DND-41 (cell line): ENCODE results near the gene ADAMTS9.

Experiments
- EZH2 ChIP-seq: IDR thresholded peaks from 3 replicates; pipeline ENCODE4 v1.6.1; 2012; ENCODE audit warnings: borderline replicate concordance, low read depth, mild to moderate bottlenecking, moderate library complexity, low read length, inconsistent platforms; ENCODE audit not compliant: severe bottlenecking
- TF ChIP-seq, protein P1 (sequence below): IDR thresholded peaks from 2 replicates; pipeline ENCODE4 v1.5.1; 2012; ENCODE audit warnings: borderline replicate concordance, low read length, moderate library complexity, mild to moderate bottlenecking; ENCODE audit not compliant: poor library complexity, severe bottlenecking; ENCODE audit errors: extremely low read depth

DNA sequence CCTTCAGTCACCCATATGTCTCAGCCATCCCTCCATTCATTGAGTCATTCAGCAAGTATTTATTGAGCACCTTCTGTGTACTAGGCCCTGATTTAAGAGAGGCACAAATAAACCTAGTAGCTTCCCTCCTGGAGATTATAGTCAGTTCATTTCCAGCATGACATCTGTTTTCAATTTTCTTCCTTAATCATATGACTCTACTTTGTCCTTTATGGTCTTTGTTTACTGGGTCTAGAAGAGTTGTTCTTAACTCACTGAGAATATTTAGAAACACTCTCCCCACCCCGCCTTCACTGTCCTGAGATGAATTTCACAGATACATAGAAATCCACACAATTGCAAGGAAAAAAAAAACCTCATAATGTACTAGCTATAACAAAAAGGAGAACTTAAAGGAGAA is 44.8 kb upstream of the ADAMTS9 start:
- no peak for TF ChIP-seq EZH2
- TF ChIP-seq, protein P1, sequence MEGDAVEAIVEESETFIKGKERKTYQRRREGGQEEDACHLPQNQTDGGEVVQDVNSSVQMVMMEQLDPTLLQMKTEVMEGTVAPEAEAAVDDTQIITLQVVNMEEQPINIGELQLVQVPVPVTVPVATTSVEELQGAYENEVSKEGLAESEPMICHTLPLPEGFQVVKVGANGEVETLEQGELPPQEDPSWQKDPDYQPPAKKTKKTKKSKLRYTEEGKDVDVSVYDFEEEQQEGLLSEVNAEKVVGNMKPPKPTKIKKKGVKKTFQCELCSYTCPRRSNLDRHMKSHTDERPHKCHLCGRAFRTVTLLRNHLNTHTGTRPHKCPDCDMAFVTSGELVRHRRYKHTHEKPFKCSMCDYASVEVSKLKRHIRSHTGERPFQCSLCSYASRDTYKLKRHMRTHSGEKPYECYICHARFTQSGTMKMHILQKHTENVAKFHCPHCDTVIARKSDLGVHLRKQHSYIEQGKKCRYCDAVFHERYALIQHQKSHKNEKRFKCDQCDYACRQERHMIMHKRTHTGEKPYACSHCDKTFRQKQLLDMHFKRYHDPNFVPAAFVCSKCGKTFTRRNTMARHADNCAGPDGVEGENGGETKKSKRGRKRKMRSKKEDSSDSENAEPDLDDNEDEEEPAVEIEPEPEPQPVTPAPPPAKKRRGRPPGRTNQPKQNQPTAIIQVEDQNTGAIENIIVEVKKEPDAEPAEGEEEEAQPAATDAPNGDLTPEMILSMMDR = no peak
